Astrocyte (in vitro differentiated cells and primary cell): Measurements from ENCODE around the gene SPZ1.

Experiments
- CTCF ChIP-seq: IDR thresholded peaks from 2 replicates; pipeline ENCODE4 v1.5.1; 2011; ENCODE audit warnings: low read depth, mild to moderate bottlenecking, inconsistent platforms, low read length, moderate library complexity; ENCODE audit not compliant: insufficient read depth
- EZH2 ChIP-seq: IDR thresholded peaks from 2 replicates; pipeline ENCODE4 v1.6.1; 2012; ENCODE audit warnings: mild to moderate bottlenecking, low read length, inconsistent platforms; ENCODE audit not compliant: insufficient read depth

- TF ChIP-seq CTCF, result no peak
- TF ChIP-seq EZH2, result no peak
These were observed 31.6 kb upstream of the SPZ1 start for GRCh38 chr5:80288177-80288576.
